Smooth muscle cell (in vitro differentiated cells): ENCODE data around the gene MORC1. TPM values are rescaled to one million over a fixed set of nuclear protein-coding genes. Genes with fewer than 3 reads are reported as not detected.

Experiments
- DNase-seq: peaks from one replicate; lab custom pipeline; 2025; ENCODE audit not compliant: unreplicated experiment; lab: John Stamatoyannopoulos, UW
- H2AFZ ChIP-seq: fragments of 200-600 bp; sonication (generic); 2 replicates; pipeline ENCODE4 v1.6.0; 2016; ENCODE audit warnings: antibody characterized with exemption, low read depth, mild to moderate bottlenecking
- H3F3A ChIP-seq: fragments of 200-600 bp; sonication (generic); 2 replicates; pipeline ENCODE4 v1.6.0; 2017; ENCODE audit warnings: antibody characterized with exemption, low read depth
- H3K27ac ChIP-seq: fragments of 200-600 bp; sonication (generic); 2 replicates; pipeline ENCODE4 v1.5.1; 2016; ENCODE audit warnings: low read depth, mild to moderate bottlenecking
- H3K27me3 ChIP-seq: fragments of 200-600 bp; sonication (generic); 2 replicates; pipeline ENCODE4 v1.6.1; 2016; ENCODE audit warnings: low read depth, mild to moderate bottlenecking
- H3K36me3 ChIP-seq: fragments of 200-600 bp; sonication (generic); 2 replicates; pipeline ENCODE4 v1.5.1; 2016; ENCODE audit warnings: low read depth
- H3K4me1 ChIP-seq: fragments of 200-600 bp; sonication (generic); 2 replicates; pipeline ENCODE4 v1.5.1; 2016; ENCODE audit warnings: low read depth
- H3K4me2 ChIP-seq: fragments of 200-600 bp; sonication (generic); 2 replicates; pipeline ENCODE4 v1.6.0; 2016; ENCODE audit warnings: mild to moderate bottlenecking
- H3K4me3 ChIP-seq: fragments of 200-600 bp; sonication (generic); 2 replicates; pipeline ENCODE4 v1.5.1; 2016; ENCODE audit warnings: mild to moderate bottlenecking
- H3K79me2 ChIP-seq: fragments of 200-600 bp; sonication (generic); 2 replicates; pipeline ENCODE4 v1.6.0; 2016; ENCODE audit warnings: low read depth, mild to moderate bottlenecking
- H3K9ac ChIP-seq: fragments of 200-600 bp; sonication (generic); 2 replicates; pipeline ENCODE4 v1.6.0; 2016; ENCODE audit warnings: low read depth
- H3K9me3 ChIP-seq: fragments of 200-600 bp; sonication (generic); replicated peaks from 2 replicates; pipeline ENCODE4 v1.5.1; 2016; ENCODE audit warnings: low read depth
- H4K20me1 ChIP-seq: fragments of 200-600 bp; sonication (generic); 2 replicates; pipeline ENCODE4 v1.6.0; 2016; ENCODE audit warnings: low read depth
- WGBS: methylation state at CpG from one replicate; pipeline ENCODE4 v1.1.7; 2016; ENCODE audit warnings: low lambda C conversion rate; 5-methylcytosine and 5-hydroxymethylcytosine counted together
- polyA plus RNA-seq: library from polyadenylated mRNA; unstranded; fragments of >200 nt; fragmentation: Nextera tagmentation; extraction: Ambion mirVana; gene quantifications from 2 replicates; pipeline ENCODE4 v1.2.1, GENCODE V29; 2016
- total RNA-seq: library from RNA; depleted of rRNA; stranded (reverse); fragments of >200 nt; gene quantifications from 2 replicates; pipeline ENCODE4 v1.2.3, GENCODE V29; 2014
- TF ChIP-seq, protein P1 (sequence below): fragments of 200-600 bp; sonication (generic); IDR thresholded peaks from 2 replicates; pipeline ENCODE4 v1.5.1; 2017; ENCODE audit warnings: borderline replicate concordance, mild to moderate bottlenecking, antibody characterized with exemption; ENCODE audit not compliant: insufficient read depth, poor library complexity, severe bottlenecking

The MORC1 gene
- total and polyA plus RNA-seq, 2 experiments from 2014 or later: not detected

GRCh38 chr3:108940568-108941263, 177.2 kb downstream of the MORC1 start:
- Histone ChIP-seq H3K4me2 (no peak overlapping the region), H3K27me3 (no peaks in the 10 kb centered on the region), H3K4me1 (no peaks in the 10 kb centered on the region), H3K27ac (no peak overlapping the region), H3K9ac (no peak overlapping the region), H3F3A (no peaks in the 10 kb centered on the region), H3K4me3 (no peak overlapping the region), H3K9me3 (no peaks in the 10 kb centered on the region), H2AFZ (no peak overlapping the region), H4K20me1 (no peaks in the 10 kb centered on the region), H3K79me2 (no peaks in the 10 kb centered on the region), H3K36me3 (no peaks in the 10 kb centered on the region)
- 66% methylated on average over 5 of the region's 5 CpGs for WGBS
- DNase-seq: no peak
- TF ChIP-seq, protein P1, sequence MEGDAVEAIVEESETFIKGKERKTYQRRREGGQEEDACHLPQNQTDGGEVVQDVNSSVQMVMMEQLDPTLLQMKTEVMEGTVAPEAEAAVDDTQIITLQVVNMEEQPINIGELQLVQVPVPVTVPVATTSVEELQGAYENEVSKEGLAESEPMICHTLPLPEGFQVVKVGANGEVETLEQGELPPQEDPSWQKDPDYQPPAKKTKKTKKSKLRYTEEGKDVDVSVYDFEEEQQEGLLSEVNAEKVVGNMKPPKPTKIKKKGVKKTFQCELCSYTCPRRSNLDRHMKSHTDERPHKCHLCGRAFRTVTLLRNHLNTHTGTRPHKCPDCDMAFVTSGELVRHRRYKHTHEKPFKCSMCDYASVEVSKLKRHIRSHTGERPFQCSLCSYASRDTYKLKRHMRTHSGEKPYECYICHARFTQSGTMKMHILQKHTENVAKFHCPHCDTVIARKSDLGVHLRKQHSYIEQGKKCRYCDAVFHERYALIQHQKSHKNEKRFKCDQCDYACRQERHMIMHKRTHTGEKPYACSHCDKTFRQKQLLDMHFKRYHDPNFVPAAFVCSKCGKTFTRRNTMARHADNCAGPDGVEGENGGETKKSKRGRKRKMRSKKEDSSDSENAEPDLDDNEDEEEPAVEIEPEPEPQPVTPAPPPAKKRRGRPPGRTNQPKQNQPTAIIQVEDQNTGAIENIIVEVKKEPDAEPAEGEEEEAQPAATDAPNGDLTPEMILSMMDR: no peak

- no peaks in the 10 kb centered on the region for H3K4me1 ChIP-seq
- H3K27ac ChIP-seq: no peak overlapping the region
- H3K4me2 ChIP-seq: no peak overlapping the region
- no peak overlapping the region for H3K9ac ChIP-seq
- H3K36me3 ChIP-seq: no peaks in the 10 kb centered on the region
- DNase-seq: no peak
- H3F3A ChIP-seq: no peaks in the 10 kb centered on the region
- H3K9me3 ChIP-seq: no peaks in the 10 kb centered on the region
- no peak overlapping the region for H2AFZ ChIP-seq
- no peaks in the 10 kb centered on the region for H4K20me1 ChIP-seq
- no peak overlapping the region for H3K4me3 ChIP-seq
- 60% methylated on average over 4 of the region's 4 CpGs for WGBS
- no peaks in the 10 kb centered on the region for H3K79me2 ChIP-seq
- TF ChIP-seq, protein P1: no peak
- no peaks in the 10 kb centered on the region for H3K27me3 ChIP-seq
These were observed 177.8 kb downstream of the MORC1 start for GRCh38 chr3:108940166-108940565.

- Histone ChIP-seq H4K20me1 (no peaks in the 10 kb centered on the region), H3K79me2 (no peaks in the 10 kb centered on the region), H3K9me3 (no peaks in the 10 kb centered on the region), H3K36me3 (no peaks in the 10 kb centered on the region), H2AFZ (no peak overlapping the region), H3K4me1 (no peaks in the 10 kb centered on the region), H3K4me3 (no peak overlapping the region), H3K27ac (no peak overlapping the region), H3K27me3 (no peaks in the 10 kb centered on the region), H3F3A (no peaks in the 10 kb centered on the region), H3K9ac (no peak overlapping the region), H3K4me2 (no peak overlapping the region)
- no peak for DNase-seq
- 86% methylated on average over 8 of the region's 8 CpGs for WGBS
- TF ChIP-seq, protein P1: no peak
These were observed 180.8 kb downstream of the MORC1 start for GRCh38 chr3:108936924-108937689.
